Coronary artery (tissue), 2 donors: ENCODE data around the gene ITGB3.

Source experiments
- DNase-seq: peaks from one replicate; pipeline ENCODE4 v3.0.0-alpha.2; 2017; ENCODE audit warnings: low spot score
- H3K27ac ChIP-seq, 2 donors: fragments of 200-600 bp; sonication (generic); one replicate each; pipeline ENCODE4 v1.5.1; 2016 to 2019
- H3K4me3 ChIP-seq: fragments of 200-600 bp; sonication (generic); 2 replicates; pipeline ENCODE4 v1.5.1; 2016; ENCODE audit warnings: mild to moderate bottlenecking, moderate library complexity
- CTCF ChIP-seq: fragments of 200-600 bp; sonication (generic); IDR thresholded peaks from one replicate; pipeline ENCODE4 v1.5.1; 2019; ENCODE audit warnings: antibody characterized with exemption

ITGB3 gene

GRCh38 chr17:47224966-47225365 lies 28.7 kb upstream of the ITGB3 start:
- no peak for DNase-seq
- H3K4me3 ChIP-seq: no peak overlapping the region
- peak overlapping the region; percentile 89 to 90 for H3K27ac ChIP-seq
- TF ChIP-seq CTCF: no peak

- TF ChIP-seq CTCF: no peak
- DNase-seq: no peak
- H3K27ac ChIP-seq: peak overlapping the region; percentile 89 to 90
- no peak overlapping the region for H3K4me3 ChIP-seq
Observed at GRCh38 chr17:47225436-47225858, 28.2 kb upstream of the ITGB3 start.

GRCh38 chr17:47225911-47226688 lies 27.5 kb upstream of the ITGB3 start:
- Histone ChIP-seq H3K4me3 (no peak overlapping the region), H3K27ac (peak overlapping the region; percentile 89 to 90)
- TF ChIP-seq CTCF: no peak
- DNase-seq: no peak

GRCh38 chr17:47227862-47228261 lies 25.8 kb upstream of the ITGB3 start:
- H3K4me3 ChIP-seq: no peak overlapping the region
- no peak for DNase-seq
- peak overlapping the region; percentile 39 to 43 for H3K27ac ChIP-seq
- no peak for TF ChIP-seq CTCF

- H3K27ac ChIP-seq: peak overlapping the region; percentile 41 to 76
- TF ChIP-seq CTCF: peak; percentile 97
- peak overlapping the region; percentile 57 for H3K4me3 ChIP-seq
- DNase-seq: peak; percentile 90
Observed at GRCh38 chr17:47229535-47230443, 23.8 kb upstream of the ITGB3 start.

- no peak for TF ChIP-seq CTCF
- Histone ChIP-seq H3K27ac (no peak overlapping the region), H3K4me3 (no peak overlapping the region)
- no peak for DNase-seq
Observed at GRCh38 chr17:47230864-47231263, 22.8 kb upstream of the ITGB3 start.
